Keratinocyte (primary cell): ENCODE measurements around the gene MKLN1. TPM values are rescaled to one million over a fixed set of nuclear protein-coding genes. Genes with fewer than 3 reads are reported as not detected.
A peak's percentile ranks its signal among the peaks of the same experiment; 100 is the strongest.

Experiments used
- DNase-seq: peaks from one replicate; pipeline ENCODE4 v3.0.0-alpha.2; 2011; ENCODE audit warnings: low read depth, missing footprints, low spot score
- FAIRE-seq: peaks from 2 replicates; lab custom pipeline; 2011; peaks lifted over from hg19 to GRCh38; lab: Jason Lieb, UNC
- H2AFZ ChIP-seq: 2 replicates; pipeline ENCODE4 v1.6.0; 2012; ENCODE audit warnings: low read length, control low read depth, inconsistent platforms; ENCODE audit not compliant: control insufficient read depth
- H3K27ac ChIP-seq: 2 replicates; pipeline ENCODE4 v1.5.1; 2011; ENCODE audit warnings: low read length; ENCODE audit not compliant: control insufficient read depth, insufficient read depth
- H3K27me3 ChIP-seq: 3 replicates; pipeline ENCODE4 v1.6.0; 2011; ENCODE audit warnings: low read length; ENCODE audit not compliant: control insufficient read depth, insufficient read depth; ENCODE audit errors: extremely low read depth
- H3K36me3 ChIP-seq, 2 experiments: 2 replicates in 1 of 2; 3 replicates in 1 of 2; pipeline ENCODE4 v1.5.1; 2011; ENCODE audit warnings: low read length in 2 of 2, mild to moderate bottlenecking in 1 of 2; ENCODE audit not compliant: control insufficient read depth in 2 of 2, insufficient read depth in 2 of 2; ENCODE audit errors: extremely low read depth in 1 of 2
- H3K4me1 ChIP-seq: 3 replicates; pipeline ENCODE4 v1.5.1; 2011; ENCODE audit warnings: low read length; ENCODE audit not compliant: control insufficient read depth, insufficient read depth; ENCODE audit errors: extremely low read depth
- H3K4me2 ChIP-seq: 3 replicates; pipeline ENCODE4 v1.6.0; 2011; ENCODE audit warnings: low read depth, low read length; ENCODE audit not compliant: control insufficient read depth, insufficient read depth; ENCODE audit errors: extremely low read depth
- H3K4me3 ChIP-seq, 3 experiments: fragments of 200-600 bp in 1 of 3; sonication (generic) in 1 of 3; 2 replicates in 2 of 3; 3 replicates in 1 of 3; pipeline ENCODE4 v1.5.1; 2011 to 2016; ENCODE audit warnings: low read length in 3 of 3, mild to moderate bottlenecking in 3 of 3, control low read depth in 2 of 3, inconsistent platforms in 1 of 3, low read depth in 1 of 3, mixed read lengths in 1 of 3, mixed run types in 1 of 3, moderate library complexity in 1 of 3; ENCODE audit not compliant: control insufficient read depth in 2 of 3, insufficient read depth in 2 of 3; ENCODE audit errors: extremely low read depth in 1 of 3
- H3K79me2 ChIP-seq: 2 replicates; pipeline ENCODE4 v1.6.0; 2012; ENCODE audit warnings: low read length; ENCODE audit not compliant: control insufficient read depth, insufficient read depth
- H3K9ac ChIP-seq: 3 replicates; pipeline ENCODE4 v1.6.0; 2011; ENCODE audit warnings: low read length; ENCODE audit not compliant: control insufficient read depth, insufficient read depth; ENCODE audit errors: extremely low read depth
- H3K9me1 ChIP-seq: 3 replicates; pipeline ENCODE4 v1.6.0; 2011; ENCODE audit warnings: low read length; ENCODE audit not compliant: control insufficient read depth, insufficient read depth; ENCODE audit errors: extremely low read depth
- H3K9me3 ChIP-seq: 2 replicates; pipeline ENCODE4 v1.5.1; 2012; ENCODE audit warnings: low read depth, low read length; ENCODE audit not compliant: control insufficient read depth
- H4K20me1 ChIP-seq: 3 replicates; pipeline ENCODE4 v1.6.0; 2011; ENCODE audit warnings: low read length; ENCODE audit not compliant: control insufficient read depth, insufficient read depth; ENCODE audit errors: extremely low read depth
- EZH2 ChIP-seq: IDR thresholded peaks from one replicate; pipeline ENCODE4 v1.6.1; 2012; ENCODE audit warnings: inconsistent platforms, mild to moderate bottlenecking, low read length, moderate library complexity
- dilution Hi-C: fragments of 300-500 bp; cut with MboI; formaldehyde crosslinking; loops from one replicate; pipeline ENCODE4 v1.7.0; 2020; ENCODE audit warnings: low sequenced_read_pairs; ENCODE audit not compliant: extremely low pct_ligation_motif_present
- polyA minus RNA-seq, 3 experiments: library from RNA; depleted of rRNA, polyadenylated mRNA; stranded (reverse); fragments of >200 nt; gene quantifications; 1 replicate in 1 of 3; 2 replicates in 1 of 3; 3 replicates in 1 of 3; pipeline ENCODE4 v1.2.3, GENCODE V29; 2011
- polyA plus RNA-seq, 5 experiments: library from polyadenylated mRNA; depleted of rRNA in 3 of 5; stranded (reverse) in 3 of 5; stranded (forward) in 1 of 5; unstranded in 1 of 5; fragments of >200 nt; gene quantifications; 1 replicate in 1 of 5; 2 replicates in 3 of 5; 3 replicates in 1 of 5; pipeline versions ENCODE4 v1.2.1 to v1.2.3, GENCODE V29; 2011 to 2012; ENCODE audit warnings: missing spikeins in 2 of 5, low read depth in 1 of 5, low replicate concordance in 1 of 5
- TF ChIP-seq, protein P1 (sequence below), 3 experiments: IDR thresholded peaks in 1 of 3; conservative IDR thresholded peaks in 1 of 3; optimal IDR thresholded peaks in 1 of 3; 2 replicates in 2 of 3; 3 replicates in 1 of 3; pipeline versions ENCODE3 to v1.5.1; 2011; ENCODE audit warnings: low read length in 3 of 3, mild to moderate bottlenecking in 3 of 3, moderate library complexity in 2 of 3, control low read depth in 1 of 3, inconsistent platforms in 1 of 3; ENCODE audit not compliant: insufficient read depth in 2 of 3; ENCODE audit errors: extremely low read depth in 1 of 3

MKLN1 gene
- polyA plus RNA-seq, result 28.3 to 43.8 TPM (median 36.1 TPM) in 3 replicates
- 15.0 TPM for polyA plus RNA-seq (2011; ENCODE audit: low read depth)
- polyA plus RNA-seq (2011; cell fraction: cytosol; rRNA removed), result 16.9 and 39.5 TPM in 2 replicates
- polyA plus RNA-seq (2011; cell fraction: nucleus; rRNA removed), result 36.3 and 39.2 TPM in 2 replicates
- polyA plus RNA-seq (2012; ENCODE audit: low replicate concordance), result 16.7 and 19.2 TPM in 2 replicates
- 42.8 to 123 TPM (median 84.0 TPM) in 3 replicates for polyA minus RNA-seq
- 22.4 TPM for polyA minus RNA-seq (2011; cell fraction: cytosol; rRNA and poly(A)+ RNA removed)
- 65.5 and 127 TPM in 2 replicates for polyA minus RNA-seq (2011; cell fraction: nucleus; rRNA and poly(A)+ RNA removed)

DNA sequence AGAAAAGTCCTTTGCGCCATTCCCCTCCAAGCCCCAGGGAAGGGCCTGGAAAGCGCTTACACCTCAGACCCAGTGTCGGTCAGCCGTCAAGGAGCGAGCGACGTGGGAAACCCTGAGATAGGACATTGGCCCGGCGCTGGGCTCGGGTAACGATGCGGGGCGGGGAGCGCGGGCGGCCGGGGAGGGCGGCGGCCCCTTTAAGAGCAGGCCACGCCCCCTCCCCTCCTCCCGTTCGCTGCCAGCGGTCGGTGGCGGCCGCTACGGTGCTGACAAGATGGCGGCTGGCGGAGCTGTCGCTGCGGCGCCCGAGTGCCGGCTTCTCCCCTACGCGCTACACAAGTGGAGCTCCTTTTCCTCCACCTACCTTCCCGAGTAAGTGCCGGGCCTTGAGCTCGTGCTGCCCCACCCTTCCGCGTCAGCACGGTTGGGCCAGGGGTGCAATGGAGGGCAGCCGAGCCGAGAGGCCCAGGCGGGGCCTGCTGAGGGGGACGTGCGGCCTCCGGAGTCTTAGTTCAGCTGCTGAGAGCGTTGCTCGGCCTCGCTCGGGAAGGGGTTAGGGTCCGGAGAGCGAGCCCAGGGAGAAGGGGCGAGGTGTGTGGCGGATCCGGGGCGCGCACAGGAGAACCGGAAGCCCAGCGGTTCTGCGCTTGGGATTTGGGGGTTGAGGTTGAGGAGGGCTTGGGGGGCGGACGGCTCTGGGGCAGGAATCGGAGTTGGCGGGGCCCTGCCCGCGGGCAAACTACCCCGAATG, at the start of gene MKLN1:
MKLN1 (plus strand) TSS at position 251 of the 751 bp plus-strand sequence; CDS start at position 275, 24 bp downstream.
- peak within 1 kb of the TSS; percentile 99 for H3K9ac ChIP-seq
- peak within 1 kb of the TSS; percentile 99 for H3K4me2 ChIP-seq
- H4K20me1 ChIP-seq, result no peaks in the 10 kb centered on the region
- H3K4me3 ChIP-seq, result peak within 1 kb of the TSS; percentile 84 to 99 (median 86)
- H2AFZ ChIP-seq, result peak within 1 kb of the TSS; percentile 100
- H3K9me3 ChIP-seq, result no peaks in the 10 kb centered on the region
- peaks cover 24% of the 10 kb centered on the region for H3K4me1 ChIP-seq
- H3K79me2 ChIP-seq, result peaks cover 49% of the 10 kb centered on the region
- no peak for DNase-seq
- no peaks in the 10 kb centered on the region for H3K9me1 ChIP-seq
- dilution Hi-C loops, result no loop called here
- no peak for FAIRE-seq
- H3K36me3 ChIP-seq, result peaks cover 0 to under 1% of the 10 kb centered on the region in 2 experiments
- no peaks in the 10 kb centered on the region for H3K27me3 ChIP-seq
- H3K27ac ChIP-seq, result peak within 1 kb of the TSS; percentile 83
- no peak for TF ChIP-seq EZH2
- TF ChIP-seq, protein P1, sequence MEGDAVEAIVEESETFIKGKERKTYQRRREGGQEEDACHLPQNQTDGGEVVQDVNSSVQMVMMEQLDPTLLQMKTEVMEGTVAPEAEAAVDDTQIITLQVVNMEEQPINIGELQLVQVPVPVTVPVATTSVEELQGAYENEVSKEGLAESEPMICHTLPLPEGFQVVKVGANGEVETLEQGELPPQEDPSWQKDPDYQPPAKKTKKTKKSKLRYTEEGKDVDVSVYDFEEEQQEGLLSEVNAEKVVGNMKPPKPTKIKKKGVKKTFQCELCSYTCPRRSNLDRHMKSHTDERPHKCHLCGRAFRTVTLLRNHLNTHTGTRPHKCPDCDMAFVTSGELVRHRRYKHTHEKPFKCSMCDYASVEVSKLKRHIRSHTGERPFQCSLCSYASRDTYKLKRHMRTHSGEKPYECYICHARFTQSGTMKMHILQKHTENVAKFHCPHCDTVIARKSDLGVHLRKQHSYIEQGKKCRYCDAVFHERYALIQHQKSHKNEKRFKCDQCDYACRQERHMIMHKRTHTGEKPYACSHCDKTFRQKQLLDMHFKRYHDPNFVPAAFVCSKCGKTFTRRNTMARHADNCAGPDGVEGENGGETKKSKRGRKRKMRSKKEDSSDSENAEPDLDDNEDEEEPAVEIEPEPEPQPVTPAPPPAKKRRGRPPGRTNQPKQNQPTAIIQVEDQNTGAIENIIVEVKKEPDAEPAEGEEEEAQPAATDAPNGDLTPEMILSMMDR (optimal IDR thresholded peaks at IDR 0.05 in 1 of 3, IDR thresholded peaks at IDR 0.05 in 1 of 3, conservative IDR thresholded peaks at IDR 0.05 in 1 of 3; ENCODE audit: extremely low read depth in 1 of 3, insufficient read depth in 2 of 3, low read length in 3 of 3), result no peak

DNA sequence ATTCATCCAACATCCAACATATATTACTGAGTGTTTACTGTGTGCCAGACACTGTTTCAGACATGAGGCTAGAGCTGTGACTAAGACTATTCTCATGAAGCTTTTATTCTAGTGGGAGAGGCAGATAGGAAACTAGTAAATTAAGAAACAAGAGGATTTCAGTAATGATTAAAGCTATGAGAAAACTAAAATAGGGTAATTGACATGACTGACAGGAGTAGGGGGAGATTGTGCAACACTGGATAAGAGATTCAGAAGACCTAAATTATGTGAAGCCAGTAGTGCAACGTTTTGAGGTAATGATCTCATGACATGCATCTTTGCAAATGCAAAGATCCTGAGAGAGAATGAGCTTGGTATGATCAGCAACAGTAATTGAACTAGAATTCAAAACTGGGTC, 48.6 kb upstream of the MKLN1 start:
- DNase-seq (no peak), FAIRE-seq (no peak)
- no peak overlapping the region for H3K4me3 ChIP-seq
- H3K9ac ChIP-seq, result no peak overlapping the region
- H3K9me3 ChIP-seq, result no peaks in the 10 kb centered on the region
- H3K79me2 ChIP-seq, result no peaks in the 10 kb centered on the region
- H3K9me1 ChIP-seq, result no peaks in the 10 kb centered on the region
- no peak overlapping the region for H2AFZ ChIP-seq
- no peaks in the 10 kb centered on the region for H4K20me1 ChIP-seq
- no peak overlapping the region for H3K4me2 ChIP-seq
- dilution Hi-C loops, result no loop called here
- TF ChIP-seq EZH2, result no peak
- TF ChIP-seq, protein P1 (optimal IDR thresholded peaks at IDR 0.05 in 1 of 3, IDR thresholded peaks at IDR 0.05 in 1 of 3, conservative IDR thresholded peaks at IDR 0.05 in 1 of 3; ENCODE audit: extremely low read depth in 1 of 3, insufficient read depth in 2 of 3, low read length in 3 of 3), result no peak
- no peak overlapping the region for H3K27ac ChIP-seq
- no peaks in the 10 kb centered on the region for H3K27me3 ChIP-seq
- H3K36me3 ChIP-seq, result no peaks in the 10 kb centered on the region
- H3K4me1 ChIP-seq, result no peaks in the 10 kb centered on the region
